Left renal cortex interstitium (tissue), 4 donors: Measurements from ENCODE around the gene SYCE1. TPM values are rescaled to one million over a fixed set of nuclear protein-coding genes. Genes with fewer than 3 reads are reported as not detected.
"Not testable (repeated sequence)": the region's sequence is repeated elsewhere in the genome, so short reads cannot be mapped to it uniquely, and the experiment has no call there.

Experiments used
- DNase-seq, 4 donors: peaks; one replicate each; pipeline ENCODE4 v3.0.0-alpha.2; 2013; ENCODE audit warnings: low read depth in 4 of 4, low spot score in 2 of 4, missing footprints in 1 of 4
- polyA plus RNA-seq, 4 donors: library from polyadenylated mRNA; unstranded; fragments of 120-200 nt; gene quantifications; one replicate each; pipeline ENCODE4 v1.2.1, GENCODE V29; 2013; ENCODE audit not compliant: insufficient read length in 4 of 4

The SYCE1 gene
- polyA plus RNA-seq, result under 1 TPM; 0.14 to 0.76 (median 0.45) TPM

- no peak for DNase-seq
Observed at GRCh38 chr10:133565441-133566294, at the start of gene SYCE1. Gene SYCE1, minus strand, starts transcription at chr10:133565583. Its CDS starts 54 bp downstream, at chr10:133565529.

GRCh38 chr10:133614830-133615580 lies 49.6 kb upstream of the SYCE1 start:
- DNase-seq, result no peak

- DNase-seq, result no peak
Observed at GRCh38 chr10:133613699-133614098, 48.3 kb upstream of the SYCE1 start.

- no peak for DNase-seq
Observed at GRCh38 chr10:133611079-133611478, 45.7 kb upstream of the SYCE1 start.

- DNase-seq, result peak in 1 of 4 donors; percentile 12
Observed at GRCh38 chr10:133608855-133609254, 43.5 kb upstream of the SYCE1 start.

GRCh38 chr10:133603434-133603833 lies 38.1 kb upstream of the SYCE1 start:
- DNase-seq, result not testable (repeated sequence)

- DNase-seq, result no peak
Observed at GRCh38 chr10:133600657-133601056, 35.3 kb upstream of the SYCE1 start.

- not testable (repeated sequence) for DNase-seq
Observed at GRCh38 chr10:133599869-133600268, 34.5 kb upstream of the SYCE1 start.

- no peak for DNase-seq
Observed at GRCh38 chr10:133592716-133593115, 27.3 kb upstream of the SYCE1 start.

GRCh38 chr10:133590970-133591359 lies 25.6 kb upstream of the SYCE1 start:
- DNase-seq, result no peak

- no peak for DNase-seq
Observed at GRCh38 chr10:133590226-133590969, 25.0 kb upstream of the SYCE1 start.

- not testable (repeated sequence) for DNase-seq
Observed at GRCh38 chr10:133577037-133577436, 11.7 kb upstream of the SYCE1 start.

GRCh38 chr10:133573460-133573859 lies 8.1 kb upstream of the SYCE1 start:
- DNase-seq, result not testable (repeated sequence)

- DNase-seq, result not testable (repeated sequence)
Observed at GRCh38 chr10:133572055-133572454, 6.7 kb upstream of the SYCE1 start.

GRCh38 chr10:133569801-133570200 lies 4.4 kb upstream of the SYCE1 start:
- not testable (repeated sequence) for DNase-seq

GRCh38 chr10:133568831-133569527 lies 3.6 kb upstream of the SYCE1 start:
- DNase-seq, result not testable (repeated sequence)

- DNase-seq, result no peak
Observed at GRCh38 chr10:133568287-133568614, 2.9 kb upstream of the SYCE1 start.

- no peak for DNase-seq
Observed at GRCh38 chr10:133567609-133568286, 2.4 kb upstream of the SYCE1 start.

- no peak for DNase-seq
Observed at GRCh38 chr10:133567119-133567518, 1.7 kb upstream of the SYCE1 start.

GRCh38 chr10:133564816-133565215 lies 567 bp downstream of the SYCE1 start:
- no peak for DNase-seq
